ENCODE measurements around the gene DKC1.

GRCh38 chrX:154785716-154786115, 23.1 kb downstream of the DKC1 start:
- TF ChIP-seq POLR2AphosphoS5 (IDR thresholded peaks at IDR 0.05; ENCODE audit: low read depth, low read length) (no peak), SIN3A (IDR thresholded peaks at IDR 0.05; ENCODE audit: borderline replicate concordance, insufficient read depth, low read depth, low read length) (no peak), TCF7L2 (IDR thresholded peaks at IDR 0.05; ENCODE audit: low read depth, low read length) (no peak)
- TF ChIP-seq, protein P1, sequence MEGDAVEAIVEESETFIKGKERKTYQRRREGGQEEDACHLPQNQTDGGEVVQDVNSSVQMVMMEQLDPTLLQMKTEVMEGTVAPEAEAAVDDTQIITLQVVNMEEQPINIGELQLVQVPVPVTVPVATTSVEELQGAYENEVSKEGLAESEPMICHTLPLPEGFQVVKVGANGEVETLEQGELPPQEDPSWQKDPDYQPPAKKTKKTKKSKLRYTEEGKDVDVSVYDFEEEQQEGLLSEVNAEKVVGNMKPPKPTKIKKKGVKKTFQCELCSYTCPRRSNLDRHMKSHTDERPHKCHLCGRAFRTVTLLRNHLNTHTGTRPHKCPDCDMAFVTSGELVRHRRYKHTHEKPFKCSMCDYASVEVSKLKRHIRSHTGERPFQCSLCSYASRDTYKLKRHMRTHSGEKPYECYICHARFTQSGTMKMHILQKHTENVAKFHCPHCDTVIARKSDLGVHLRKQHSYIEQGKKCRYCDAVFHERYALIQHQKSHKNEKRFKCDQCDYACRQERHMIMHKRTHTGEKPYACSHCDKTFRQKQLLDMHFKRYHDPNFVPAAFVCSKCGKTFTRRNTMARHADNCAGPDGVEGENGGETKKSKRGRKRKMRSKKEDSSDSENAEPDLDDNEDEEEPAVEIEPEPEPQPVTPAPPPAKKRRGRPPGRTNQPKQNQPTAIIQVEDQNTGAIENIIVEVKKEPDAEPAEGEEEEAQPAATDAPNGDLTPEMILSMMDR (IDR thresholded peaks at IDR 0.05) = no peak
- TF ChIP-seq, protein P2, sequence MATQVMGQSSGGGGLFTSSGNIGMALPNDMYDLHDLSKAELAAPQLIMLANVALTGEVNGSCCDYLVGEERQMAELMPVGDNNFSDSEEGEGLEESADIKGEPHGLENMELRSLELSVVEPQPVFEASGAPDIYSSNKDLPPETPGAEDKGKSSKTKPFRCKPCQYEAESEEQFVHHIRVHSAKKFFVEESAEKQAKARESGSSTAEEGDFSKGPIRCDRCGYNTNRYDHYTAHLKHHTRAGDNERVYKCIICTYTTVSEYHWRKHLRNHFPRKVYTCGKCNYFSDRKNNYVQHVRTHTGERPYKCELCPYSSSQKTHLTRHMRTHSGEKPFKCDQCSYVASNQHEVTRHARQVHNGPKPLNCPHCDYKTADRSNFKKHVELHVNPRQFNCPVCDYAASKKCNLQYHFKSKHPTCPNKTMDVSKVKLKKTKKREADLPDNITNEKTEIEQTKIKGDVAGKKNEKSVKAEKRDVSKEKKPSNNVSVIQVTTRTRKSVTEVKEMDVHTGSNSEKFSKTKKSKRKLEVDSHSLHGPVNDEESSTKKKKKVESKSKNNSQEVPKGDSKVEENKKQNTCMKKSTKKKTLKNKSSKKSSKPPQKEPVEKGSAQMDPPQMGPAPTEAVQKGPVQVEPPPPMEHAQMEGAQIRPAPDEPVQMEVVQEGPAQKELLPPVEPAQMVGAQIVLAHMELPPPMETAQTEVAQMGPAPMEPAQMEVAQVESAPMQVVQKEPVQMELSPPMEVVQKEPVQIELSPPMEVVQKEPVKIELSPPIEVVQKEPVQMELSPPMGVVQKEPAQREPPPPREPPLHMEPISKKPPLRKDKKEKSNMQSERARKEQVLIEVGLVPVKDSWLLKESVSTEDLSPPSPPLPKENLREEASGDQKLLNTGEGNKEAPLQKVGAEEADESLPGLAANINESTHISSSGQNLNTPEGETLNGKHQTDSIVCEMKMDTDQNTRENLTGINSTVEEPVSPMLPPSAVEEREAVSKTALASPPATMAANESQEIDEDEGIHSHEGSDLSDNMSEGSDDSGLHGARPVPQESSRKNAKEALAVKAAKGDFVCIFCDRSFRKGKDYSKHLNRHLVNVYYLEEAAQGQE (IDR thresholded peaks at IDR 0.05; ENCODE audit: insufficient read depth in 1 of 2, low read depth in 2 of 2, low read length in 1 of 2) = no peak

Measured in Panc1 (cell line).